Bronchial epithelial cell (primary cell): Measurements from ENCODE around the gene ZNF784. TPM values are rescaled to one million over a fixed set of nuclear protein-coding genes. Genes with fewer than 3 reads are reported as not detected.

Experiments used
- DNase-seq: peaks from one replicate; pipeline ENCODE4 v3.0.0-alpha.2; 2010; ENCODE audit warnings: low read depth
- FAIRE-seq: peaks from 2 replicates; lab custom pipeline; 2011; peaks lifted over from hg19 to GRCh38; lab: Jason Lieb, UNC
- H3K27me3 ChIP-seq: 2 replicates; pipeline ENCODE4 v1.5.1; 2011; ENCODE audit warnings: low read length; ENCODE audit not compliant: control insufficient read depth, insufficient read depth
- H3K36me3 ChIP-seq: 2 replicates; pipeline ENCODE4 v1.5.1; 2011; ENCODE audit warnings: low read length; ENCODE audit not compliant: control insufficient read depth, insufficient read depth
- H3K4me3 ChIP-seq: 2 replicates; pipeline ENCODE4 v1.5.1; 2011; ENCODE audit warnings: mild to moderate bottlenecking, low read depth, low read length, control low read depth
- total RNA-seq: library from RNA; depleted of rRNA; stranded (reverse); fragments of >200 nt; gene quantifications from 2 replicates; pipeline ENCODE4 v1.2.1, GENCODE V29; 2014
- TF ChIP-seq, protein P1 (sequence below): IDR thresholded peaks from 2 replicates; pipeline ENCODE4 v1.5.1; 2011; ENCODE audit warnings: mild to moderate bottlenecking, moderate library complexity, low read length, control low read depth, inconsistent platforms; ENCODE audit not compliant: insufficient read depth, severe bottlenecking

ZNF784 gene
- total RNA-seq, 1 donor from 2014 or later, result 5.0 TPM

- Histone ChIP-seq H3K27me3 (no peaks in the 10 kb centered on the region), H3K4me3 (peak overlapping the region; percentile 50), H3K36me3 (peaks cover 3% of the 10 kb centered on the region)
- TF ChIP-seq, protein P1, sequence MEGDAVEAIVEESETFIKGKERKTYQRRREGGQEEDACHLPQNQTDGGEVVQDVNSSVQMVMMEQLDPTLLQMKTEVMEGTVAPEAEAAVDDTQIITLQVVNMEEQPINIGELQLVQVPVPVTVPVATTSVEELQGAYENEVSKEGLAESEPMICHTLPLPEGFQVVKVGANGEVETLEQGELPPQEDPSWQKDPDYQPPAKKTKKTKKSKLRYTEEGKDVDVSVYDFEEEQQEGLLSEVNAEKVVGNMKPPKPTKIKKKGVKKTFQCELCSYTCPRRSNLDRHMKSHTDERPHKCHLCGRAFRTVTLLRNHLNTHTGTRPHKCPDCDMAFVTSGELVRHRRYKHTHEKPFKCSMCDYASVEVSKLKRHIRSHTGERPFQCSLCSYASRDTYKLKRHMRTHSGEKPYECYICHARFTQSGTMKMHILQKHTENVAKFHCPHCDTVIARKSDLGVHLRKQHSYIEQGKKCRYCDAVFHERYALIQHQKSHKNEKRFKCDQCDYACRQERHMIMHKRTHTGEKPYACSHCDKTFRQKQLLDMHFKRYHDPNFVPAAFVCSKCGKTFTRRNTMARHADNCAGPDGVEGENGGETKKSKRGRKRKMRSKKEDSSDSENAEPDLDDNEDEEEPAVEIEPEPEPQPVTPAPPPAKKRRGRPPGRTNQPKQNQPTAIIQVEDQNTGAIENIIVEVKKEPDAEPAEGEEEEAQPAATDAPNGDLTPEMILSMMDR, result peak; percentile 74
- no peak for DNase-seq
- FAIRE-seq, result no peak
Observed at GRCh38 chr19:55640043-55640576, 15.7 kb upstream of the ZNF784 start.

- Histone ChIP-seq H3K4me3 (no peak overlapping the region), H3K36me3 (no peaks in the 10 kb centered on the region), H3K27me3 (no peaks in the 10 kb centered on the region)
- TF ChIP-seq, protein P1, result peak; percentile 50
- no peak for DNase-seq
- no peak for FAIRE-seq
Observed at GRCh38 chr19:55638864-55639359, 14.5 kb upstream of the ZNF784 start.

DNA sequence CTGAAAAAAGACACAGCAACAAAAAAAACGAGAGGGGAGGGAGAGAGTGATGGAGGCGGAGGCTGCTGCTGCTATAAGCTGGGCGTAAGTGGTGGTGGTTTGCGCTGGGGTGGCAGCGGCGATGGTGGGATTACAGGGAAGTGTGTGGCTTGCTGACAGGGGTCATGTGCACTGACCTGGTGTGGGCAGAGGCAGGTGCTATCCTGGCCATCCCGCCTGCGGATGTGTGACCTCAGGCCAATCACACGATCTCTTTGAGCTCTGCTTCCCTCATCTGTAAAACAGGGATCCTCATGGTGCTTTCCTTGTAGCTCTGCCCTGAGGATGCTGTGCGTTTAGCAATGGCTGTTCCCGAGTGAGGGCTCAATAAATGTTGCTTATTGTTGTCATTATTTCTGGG lies 13.2 kb upstream of the ZNF784 start:
- Histone ChIP-seq H3K36me3 (no peaks in the 10 kb centered on the region), H3K27me3 (no peaks in the 10 kb centered on the region), H3K4me3 (no peak overlapping the region)
- no peak for DNase-seq
- FAIRE-seq, result no peak
- TF ChIP-seq, protein P1, result no peak

GRCh38 chr19:55636723-55637122 lies 12.4 kb upstream of the ZNF784 start:
- no peaks in the 10 kb centered on the region for H3K36me3 ChIP-seq
- no peaks in the 10 kb centered on the region for H3K27me3 ChIP-seq
- TF ChIP-seq, protein P1, result no peak
- DNase-seq (no peak), FAIRE-seq (no peak)
- H3K4me3 ChIP-seq, result no peak overlapping the region

DNA sequence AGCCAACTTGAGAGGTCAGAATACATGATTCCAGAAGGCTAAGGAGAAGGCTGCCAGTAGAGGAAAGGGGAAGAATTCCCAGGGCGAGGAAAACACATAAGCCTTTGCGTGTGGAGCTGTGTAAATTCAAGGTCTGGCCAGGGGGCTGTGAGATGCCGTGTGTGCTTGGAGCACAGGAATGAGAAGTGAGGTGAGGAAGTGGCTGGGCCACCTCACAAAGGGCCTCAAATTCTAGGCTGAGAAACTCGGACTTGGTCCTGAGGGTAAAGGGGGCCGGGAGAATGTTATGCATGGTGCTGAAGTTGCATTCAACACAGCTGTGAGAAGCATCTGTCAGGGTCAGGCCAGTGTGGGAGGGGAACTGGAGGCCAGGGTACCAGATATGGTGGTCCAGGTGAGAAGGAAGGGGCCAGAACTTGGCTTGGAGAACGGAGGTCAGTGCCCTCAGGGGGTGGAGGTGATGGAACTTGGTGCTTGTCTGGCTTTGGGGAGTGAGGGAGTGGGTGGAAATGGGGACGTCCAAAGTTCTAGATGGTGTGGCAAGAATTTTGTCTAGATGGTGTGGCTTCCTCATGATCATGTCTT lies 11.6 kb upstream of the ZNF784 start:
- TF ChIP-seq, protein P1, result no peak
- no peaks in the 10 kb centered on the region for H3K27me3 ChIP-seq
- peak overlapping the region; percentile 55 for H3K4me3 ChIP-seq
- DNase-seq (no peak), FAIRE-seq (no peak)
- no peaks in the 10 kb centered on the region for H3K36me3 ChIP-seq

GRCh38 chr19:55635334-55635717 lies 11.0 kb upstream of the ZNF784 start:
- Histone ChIP-seq H3K36me3 (no peaks in the 10 kb centered on the region), H3K4me3 (peak overlapping the region; percentile 55), H3K27me3 (no peaks in the 10 kb centered on the region)
- TF ChIP-seq, protein P1, result no peak
- no peak for FAIRE-seq
- no peak for DNase-seq
